Stimulated activated memory B cell treated with anti-CD40 and anti-IgM and Interleukin-4, amounts not matched to agents 10 μg/mL and 1 μg/mL and 100 μg/mL, for 72 hours (primary cell): ENCODE measurements around the gene TMEM121B.

ENCODE experiments used
- ATAC-seq: fragments of 150-1000 bp; cut with Tn5 transposase; 2 replicates; pipeline ENCODE4 v1.10.0; 2021
- H3K27ac Mint-ChIP-seq: one replicate; pipeline ENCODE4 v1.8.0; 2022; ENCODE audit warnings: mild to moderate bottlenecking, mixed read lengths
- H3K27me3 Mint-ChIP-seq: one replicate; pipeline ENCODE4 v1.8.0; 2022; ENCODE audit warnings: mixed read lengths
- H3K36me3 Mint-ChIP-seq: one replicate; pipeline ENCODE4 v1.8.0; 2022; ENCODE audit warnings: mixed read lengths
- H3K4me1 Mint-ChIP-seq: one replicate; pipeline ENCODE4 v1.8.0; 2022; ENCODE audit warnings: mixed read lengths
- H3K4me3 Mint-ChIP-seq: one replicate; pipeline ENCODE4 v1.8.0; 2022; ENCODE audit warnings: mild to moderate bottlenecking, moderate library complexity, mixed read lengths
- H3K9me3 Mint-ChIP-seq: one replicate; pipeline ENCODE4 v1.8.0; 2022; ENCODE audit warnings: mixed read lengths

TMEM121B gene

GRCh38 chr22:17119481-17120202 lies 1.5 kb downstream of the TMEM121B start:
- peaks cover 71% of the 10 kb centered on the region for H3K27me3 Mint-ChIP-seq
- no peaks in the 10 kb centered on the region for H3K36me3 Mint-ChIP-seq
- H3K4me1 Mint-ChIP-seq, result peaks cover 39% of the 10 kb centered on the region
- H3K27ac Mint-ChIP-seq, result no peak overlapping the region
- peak overlapping the region; percentile 23 for H3K4me3 Mint-ChIP-seq
- no peaks in the 10 kb centered on the region for H3K9me3 Mint-ChIP-seq
- no peak for ATAC-seq

- H3K36me3 Mint-ChIP-seq, result no peaks in the 10 kb centered on the region
- peak overlapping the region; percentile 52 for H3K4me3 Mint-ChIP-seq
- H3K9me3 Mint-ChIP-seq, result no peaks in the 10 kb centered on the region
- ATAC-seq, result no peak
- H3K4me1 Mint-ChIP-seq, result peaks cover 39% of the 10 kb centered on the region
- H3K27ac Mint-ChIP-seq, result no peak overlapping the region
- H3K27me3 Mint-ChIP-seq, result peaks cover 69% of the 10 kb centered on the region
Observed at GRCh38 chr22:17118342-17118741, 2.8 kb downstream of the TMEM121B start.

GRCh38 chr22:17117890-17118289 lies 3.3 kb downstream of the TMEM121B start:
- H3K9me3 Mint-ChIP-seq, result no peaks in the 10 kb centered on the region
- peak; percentile 5 for ATAC-seq
- H3K4me3 Mint-ChIP-seq, result peak overlapping the region; percentile 52
- no peak overlapping the region for H3K27ac Mint-ChIP-seq
- peaks cover 39% of the 10 kb centered on the region for H3K4me1 Mint-ChIP-seq
- no peaks in the 10 kb centered on the region for H3K36me3 Mint-ChIP-seq
- H3K27me3 Mint-ChIP-seq, result peaks cover 65% of the 10 kb centered on the region

DNA sequence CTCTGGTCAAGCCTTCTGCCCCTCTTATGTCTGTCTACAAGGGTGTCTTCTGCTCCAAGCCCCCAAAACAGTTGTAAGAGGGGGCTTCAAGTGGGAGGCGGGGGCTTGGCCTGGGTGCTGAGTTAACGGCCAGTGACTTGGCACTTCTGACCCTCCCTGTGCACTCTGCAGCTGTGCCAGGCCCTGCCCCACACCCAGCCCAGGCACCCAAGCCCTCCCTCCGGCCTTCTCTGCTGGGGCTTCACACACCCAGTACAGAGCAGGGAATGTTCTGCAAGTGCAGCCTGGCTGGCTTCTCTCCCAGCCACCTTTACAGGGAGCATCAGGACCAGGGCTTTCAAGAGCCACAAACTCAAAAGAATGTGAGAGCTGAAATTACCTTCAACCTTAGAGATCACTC lies 3.8 kb downstream of the TMEM121B start:
- ATAC-seq, result no peak
- Mint-ChIP-seq H3K36me3 (no peaks in the 10 kb centered on the region), H3K4me1 (peaks cover 39% of the 10 kb centered on the region), H3K27ac (no peak overlapping the region), H3K27me3 (peaks cover 60% of the 10 kb centered on the region), H3K4me3 (no peak overlapping the region), H3K9me3 (no peaks in the 10 kb centered on the region)

GRCh38 chr22:17116572-17117330 lies 4.4 kb downstream of the TMEM121B start:
- Mint-ChIP-seq H3K27ac (peak overlapping the region; percentile 42), H3K4me1 (peaks cover 39% of the 10 kb centered on the region), H3K4me3 (peak overlapping the region; percentile 9), H3K36me3 (no peaks in the 10 kb centered on the region), H3K9me3 (no peaks in the 10 kb centered on the region), H3K27me3 (peaks cover 53% of the 10 kb centered on the region)
- no peak for ATAC-seq

DNA sequence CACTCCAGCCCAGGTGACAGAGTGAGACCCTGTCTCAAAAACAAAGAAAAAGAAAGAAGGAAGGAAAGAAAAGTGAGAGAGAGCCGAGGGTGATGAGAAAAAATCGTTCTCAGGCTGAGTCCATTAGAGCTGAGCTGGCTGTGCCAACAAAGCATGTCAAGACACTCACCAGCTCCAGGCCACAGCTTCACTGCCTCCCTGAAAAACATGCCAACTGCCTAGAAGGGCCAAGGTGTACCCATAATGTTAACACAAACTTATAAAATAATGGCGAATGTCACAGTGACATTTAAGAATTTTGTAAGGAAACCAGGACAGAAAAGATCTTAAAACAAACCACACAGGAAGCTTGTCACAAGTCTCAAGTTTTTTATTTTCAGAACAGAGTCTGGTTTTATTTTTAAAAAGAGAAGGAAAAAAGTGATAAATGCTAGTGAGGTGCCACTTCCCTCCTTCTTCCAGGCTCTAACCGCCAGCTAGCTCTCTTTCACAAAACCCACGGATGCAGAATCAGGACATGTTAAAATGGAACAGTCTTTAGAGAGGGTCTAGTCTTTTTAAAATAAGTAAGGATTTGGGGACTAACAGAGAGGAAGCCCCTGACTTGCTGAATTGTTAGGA lies 5.1 kb downstream of the TMEM121B start:
- ATAC-seq, result no peak
- Mint-ChIP-seq H3K4me1 (peaks cover 39% of the 10 kb centered on the region), H3K9me3 (no peaks in the 10 kb centered on the region), H3K4me3 (no peak overlapping the region), H3K27ac (no peak overlapping the region), H3K27me3 (peaks cover 46% of the 10 kb centered on the region), H3K36me3 (peaks cover 2% of the 10 kb centered on the region)

DNA sequence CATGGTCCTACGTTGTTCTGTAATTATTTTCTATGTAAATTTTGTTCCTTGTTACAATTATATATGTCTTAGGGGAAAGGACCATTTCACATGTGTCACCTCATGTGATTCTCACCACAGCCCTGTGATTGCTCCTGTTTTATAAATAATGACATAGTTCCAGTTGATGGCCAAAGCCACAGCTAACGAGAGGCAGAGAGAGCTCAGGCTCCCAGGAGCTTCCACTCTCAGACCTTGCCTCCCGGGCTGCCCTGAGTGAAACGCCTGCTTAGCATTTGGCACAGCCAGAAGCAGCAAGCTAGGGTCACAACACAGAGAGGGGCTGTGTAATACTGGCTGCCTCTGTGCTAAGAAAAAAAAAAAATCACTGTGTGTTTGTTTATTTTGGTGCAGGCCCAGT lies 5.9 kb downstream of the TMEM121B start:
- Mint-ChIP-seq H3K4me3 (no peak overlapping the region), H3K9me3 (no peaks in the 10 kb centered on the region), H3K27ac (no peak overlapping the region), H3K4me1 (peaks cover 39% of the 10 kb centered on the region), H3K36me3 (peaks cover 8% of the 10 kb centered on the region), H3K27me3 (peaks cover 45% of the 10 kb centered on the region)
- ATAC-seq, result no peak

GRCh38 chr22:17114898-17115235 lies 6.3 kb downstream of the TMEM121B start:
- ATAC-seq, result no peak
- peaks cover 43% of the 10 kb centered on the region for H3K27me3 Mint-ChIP-seq
- H3K9me3 Mint-ChIP-seq, result no peaks in the 10 kb centered on the region
- H3K36me3 Mint-ChIP-seq, result peaks cover 10% of the 10 kb centered on the region
- no peak overlapping the region for H3K4me3 Mint-ChIP-seq
- H3K4me1 Mint-ChIP-seq, result peaks cover 39% of the 10 kb centered on the region
- H3K27ac Mint-ChIP-seq, result no peak overlapping the region

DNA sequence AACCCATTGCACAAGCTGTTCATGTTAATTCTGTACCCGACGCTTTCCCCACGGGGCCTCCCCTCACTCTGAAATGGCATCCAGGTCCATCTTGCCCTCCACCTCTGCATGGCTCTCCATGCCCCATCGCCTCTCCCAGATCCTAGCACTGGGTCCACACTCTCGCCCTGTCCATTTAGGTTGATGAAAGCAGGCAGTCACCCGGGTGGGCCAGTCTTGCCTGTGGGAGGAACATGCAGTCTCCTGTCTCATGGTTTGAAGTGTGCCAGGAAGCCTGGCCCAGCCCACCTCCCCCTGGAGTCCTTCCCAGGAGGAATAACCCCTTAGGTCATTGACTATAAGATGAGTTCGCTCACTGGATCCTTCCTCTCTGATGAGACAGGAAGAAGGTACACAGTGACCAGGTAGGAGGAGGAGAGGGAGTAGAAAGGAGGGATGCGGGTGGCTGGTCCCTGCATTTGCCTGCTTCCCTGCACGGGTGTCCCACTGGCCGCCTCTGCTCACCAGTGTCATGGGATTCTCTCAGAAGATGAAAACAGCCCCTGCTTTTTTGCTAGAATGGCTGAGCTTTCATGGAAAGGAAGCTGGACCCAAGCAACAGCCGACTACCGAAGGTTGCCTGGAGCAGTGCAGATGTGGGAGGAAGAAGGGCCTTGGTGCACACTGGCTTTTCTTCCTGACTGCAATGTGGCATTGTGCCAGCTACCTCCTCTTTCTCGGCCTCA lies 6.8 kb downstream of the TMEM121B start:
- H3K9me3 Mint-ChIP-seq, result no peaks in the 10 kb centered on the region
- H3K4me1 Mint-ChIP-seq, result peaks cover 39% of the 10 kb centered on the region
- peaks cover 15% of the 10 kb centered on the region for H3K36me3 Mint-ChIP-seq
- no peak for ATAC-seq
- no peak overlapping the region for H3K4me3 Mint-ChIP-seq
- peaks cover 38% of the 10 kb centered on the region for H3K27me3 Mint-ChIP-seq
- H3K27ac Mint-ChIP-seq, result no peak overlapping the region

- H3K9me3 Mint-ChIP-seq, result no peaks in the 10 kb centered on the region
- no peak overlapping the region for H3K27ac Mint-ChIP-seq
Observed at GRCh38 chr22:17113600-17113999, 7.6 kb downstream of the TMEM121B start.

GRCh38 chr22:17112491-17113042 lies 8.6 kb downstream of the TMEM121B start:
- H3K27me3 Mint-ChIP-seq, result peaks cover 20% of the 10 kb centered on the region
- H3K27ac Mint-ChIP-seq, result no peak overlapping the region
- H3K36me3 Mint-ChIP-seq, result peaks cover 24% of the 10 kb centered on the region
- H3K4me3 Mint-ChIP-seq, result no peak overlapping the region
- peaks cover 22% of the 10 kb centered on the region for H3K4me1 Mint-ChIP-seq
- ATAC-seq, result no peak
- H3K9me3 Mint-ChIP-seq, result no peaks in the 10 kb centered on the region

More at GRCh38 chr22:17113600-17113999, 7.6 kb downstream of the TMEM121B start:
- H3K4me1 Mint-ChIP-seq, result peaks cover 32% of the 10 kb centered on the region
- no peak for ATAC-seq
- H3K27me3 Mint-ChIP-seq, result peaks cover 30% of the 10 kb centered on the region
- peaks cover 17% of the 10 kb centered on the region for H3K36me3 Mint-ChIP-seq
- H3K4me3 Mint-ChIP-seq, result no peak overlapping the region

DNA sequence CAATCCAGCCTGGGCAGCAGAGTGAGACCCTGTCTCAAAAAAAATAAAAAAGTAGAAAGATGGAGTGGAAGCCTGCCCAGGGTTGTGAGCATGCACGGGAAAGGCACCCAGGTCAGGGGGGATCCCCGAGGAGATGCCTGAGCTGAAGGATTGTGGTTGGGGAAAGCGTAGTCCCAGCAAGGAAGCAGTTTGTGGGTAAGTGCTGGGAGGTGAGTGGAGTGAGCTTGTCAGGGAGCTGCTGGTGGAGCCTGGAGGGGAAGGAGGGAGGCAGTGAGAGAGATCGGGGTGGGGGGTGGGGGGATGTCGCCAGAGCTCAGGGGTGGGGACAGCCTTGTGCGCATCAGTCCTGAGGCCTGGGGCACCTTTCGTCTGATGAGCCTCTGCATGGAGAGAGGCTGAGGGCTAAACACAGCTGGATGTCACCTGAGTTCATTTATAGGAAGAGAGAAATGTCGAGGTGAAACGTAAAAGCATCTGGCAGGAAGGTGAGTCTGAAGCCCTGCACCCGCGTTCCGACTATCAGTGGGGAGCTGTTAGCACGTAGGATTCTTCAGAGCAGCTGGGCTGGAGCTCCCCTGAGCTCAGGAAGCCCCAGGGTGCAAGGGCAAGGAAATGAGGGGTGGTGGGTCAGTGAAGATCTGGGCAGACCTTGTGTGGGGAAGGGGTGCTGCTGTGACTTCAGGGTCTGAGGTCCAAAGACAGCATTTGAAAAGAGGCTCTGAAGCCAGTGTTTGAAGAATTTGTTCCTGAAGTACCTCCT lies 10.2 kb downstream of the TMEM121B start:
- peaks cover 31% of the 10 kb centered on the region for H3K36me3 Mint-ChIP-seq
- peaks cover 4% of the 10 kb centered on the region for H3K27me3 Mint-ChIP-seq
- no peak for ATAC-seq
- no peaks in the 10 kb centered on the region for H3K9me3 Mint-ChIP-seq
- no peak overlapping the region for H3K27ac Mint-ChIP-seq
- H3K4me1 Mint-ChIP-seq, result peaks cover 6% of the 10 kb centered on the region
- H3K4me3 Mint-ChIP-seq, result no peak overlapping the region

GRCh38 chr22:17109976-17110375 lies 11.2 kb downstream of the TMEM121B start:
- peaks cover 38% of the 10 kb centered on the region for H3K36me3 Mint-ChIP-seq
- no peaks in the 10 kb centered on the region for H3K4me1 Mint-ChIP-seq
- no peak overlapping the region for H3K4me3 Mint-ChIP-seq
- H3K27ac Mint-ChIP-seq, result no peak overlapping the region
- no peaks in the 10 kb centered on the region for H3K9me3 Mint-ChIP-seq
- H3K27me3 Mint-ChIP-seq, result no peaks in the 10 kb centered on the region
- ATAC-seq, result no peak

DNA sequence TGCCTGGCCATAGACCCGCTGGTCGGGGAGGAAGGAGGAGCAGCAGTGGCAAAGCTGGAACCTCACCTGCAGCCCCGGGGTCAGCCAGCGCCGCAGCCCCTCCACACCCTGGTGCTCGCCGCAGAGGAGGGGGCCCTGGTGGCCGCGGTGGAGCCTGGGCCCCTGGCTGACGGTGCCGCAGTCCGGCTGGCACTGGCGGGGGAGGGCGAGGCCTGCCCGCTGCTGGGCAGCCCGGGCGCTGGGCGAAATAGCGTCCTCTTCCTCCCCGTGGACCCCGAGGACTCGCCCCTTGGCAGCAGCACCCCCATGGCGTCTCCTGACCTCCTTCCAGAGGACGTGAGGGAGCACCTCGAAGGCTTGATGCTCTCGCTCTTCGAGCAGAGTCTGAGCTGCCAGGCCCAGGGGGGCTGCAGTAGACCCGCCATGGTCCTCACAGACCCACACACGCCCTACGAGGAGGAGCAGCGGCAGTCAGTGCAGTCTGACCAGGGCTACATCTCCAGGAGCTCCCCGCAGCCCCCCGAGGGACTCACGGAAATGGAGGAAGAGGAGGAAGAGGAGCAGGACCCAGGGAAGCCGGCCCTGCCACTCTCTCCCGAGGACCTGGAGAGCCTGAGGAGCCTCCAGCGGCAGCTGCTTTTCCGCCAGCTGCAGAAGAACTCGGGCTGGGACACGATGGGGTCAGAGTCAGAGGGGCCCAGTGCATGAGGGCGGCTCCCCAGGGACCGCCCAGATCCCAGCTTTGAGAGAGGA lies 11.9 kb downstream of the TMEM121B start:
- no peak overlapping the region for H3K27ac Mint-ChIP-seq
- no peaks in the 10 kb centered on the region for H3K4me1 Mint-ChIP-seq
- no peaks in the 10 kb centered on the region for H3K27me3 Mint-ChIP-seq
- H3K36me3 Mint-ChIP-seq, result peaks cover 44% of the 10 kb centered on the region
- peak; percentile 9 for ATAC-seq
- no peak overlapping the region for H3K4me3 Mint-ChIP-seq
- no peaks in the 10 kb centered on the region for H3K9me3 Mint-ChIP-seq
